SK-N-MC (cell line): Measurements from ENCODE around the gene GRIFIN.

Experiments used
- DNase-seq: peaks from one replicate; pipeline ENCODE4 v3.0.0-alpha.2; 2011; ENCODE audit warnings: low read depth, low spot score
- H3K27ac ChIP-seq: fragments of 200-600 bp; sonication (generic); 2 replicates; pipeline ENCODE4 v1.5.1; 2016; ENCODE audit warnings: mixed run types
- H3K36me3 ChIP-seq: fragments of 200-600 bp; sonication (generic); 2 replicates; pipeline ENCODE4 v1.6.1; 2017; ENCODE audit warnings: antibody characterized with exemption, low read length, mixed read lengths; ENCODE audit not compliant: insufficient read depth
- H3K4me3 ChIP-seq: fragments of 200-600 bp; sonication (generic); 2 replicates; pipeline ENCODE4 v1.5.1; 2016
- H3K9ac ChIP-seq: fragments of 200-600 bp; sonication (generic); 2 replicates; pipeline ENCODE4 v1.8.0; 2017; ENCODE audit warnings: mixed run types, mixed read lengths; ENCODE audit not compliant: insufficient read length
- H3K9me3 ChIP-seq: fragments of 200-600 bp; sonication (generic); 2 replicates; pipeline ENCODE4 v1.6.1; 2017; ENCODE audit warnings: low read depth, mild to moderate bottlenecking, antibody characterized with exemption, low read length, moderate library complexity, mixed read lengths
- EZH2 ChIP-seq: fragments of 200-600 bp; sonication (generic); IDR thresholded peaks from one replicate; pipeline ENCODE4 v1.6.1; 2017; ENCODE audit warnings: antibody characterized with exemption
- FOXP2 ChIP-seq: optimal IDR thresholded peaks from 2 replicates; pipeline ENCODE3; 2011; ENCODE audit warnings: mild to moderate bottlenecking, moderate library complexity; ENCODE audit not compliant: insufficient read depth; ENCODE audit errors: extremely low read length, control extremely low read depth
- POLR2AphosphoS5 ChIP-seq: IDR thresholded peaks from 2 replicates; pipeline ENCODE4 v1.6.1; 2012; ENCODE audit warnings: mild to moderate bottlenecking, low read depth, low read length, borderline replicate concordance

Gene GRIFIN

DNA sequence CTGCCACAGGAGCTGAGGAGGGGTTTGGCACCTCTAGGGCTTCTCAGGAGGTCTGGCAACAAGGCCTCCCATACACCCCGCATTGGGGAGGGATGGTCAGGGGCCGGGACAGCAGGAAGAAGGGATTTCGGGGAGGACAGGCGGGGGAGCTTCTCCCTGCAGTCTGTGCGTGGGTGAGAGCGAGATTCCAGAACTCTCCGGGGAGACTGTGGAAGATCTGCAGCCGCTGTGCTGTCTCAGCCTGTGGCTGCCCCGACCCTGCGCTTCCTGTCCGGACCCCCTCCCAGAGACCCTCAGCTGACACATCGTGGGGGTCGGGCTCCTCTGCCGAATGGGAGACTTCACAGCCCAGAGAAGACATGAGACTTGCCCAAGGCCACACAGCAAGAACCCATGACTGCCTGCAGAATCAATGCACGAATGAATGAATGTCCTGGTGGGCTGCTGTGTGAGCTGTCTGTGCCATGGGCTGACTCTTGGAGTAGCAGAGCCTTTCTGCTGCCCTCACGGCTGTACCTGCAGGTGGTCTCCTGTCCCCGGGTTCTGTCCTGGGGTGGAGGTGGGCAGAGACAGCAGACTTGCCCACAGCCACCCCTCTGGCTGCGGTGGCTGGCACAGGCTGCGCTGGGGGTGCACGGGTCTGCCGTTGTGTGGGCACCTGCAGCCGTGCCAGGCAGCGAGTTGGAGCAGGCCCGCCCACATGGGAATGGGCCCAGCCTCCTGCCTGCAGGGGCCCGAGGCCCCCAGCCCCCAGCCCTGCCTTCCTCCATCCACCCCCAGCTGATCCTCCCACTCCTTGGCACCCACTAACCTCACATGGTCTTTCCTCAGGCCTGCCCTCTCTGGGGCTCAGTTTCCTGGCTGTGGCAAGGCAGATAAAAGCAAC lies 27.1 kb upstream of the GRIFIN start:
- no peak overlapping the region for H3K9ac ChIP-seq
- no peak for DNase-seq
- TF ChIP-seq EZH2 (no peak), POLR2AphosphoS5 (no peak)
- H3K9me3 ChIP-seq: no peaks in the 10 kb centered on the region
- no peaks in the 10 kb centered on the region for H3K36me3 ChIP-seq
- no peak overlapping the region for H3K4me3 ChIP-seq
- H3K27ac ChIP-seq: no peak overlapping the region

DNA sequence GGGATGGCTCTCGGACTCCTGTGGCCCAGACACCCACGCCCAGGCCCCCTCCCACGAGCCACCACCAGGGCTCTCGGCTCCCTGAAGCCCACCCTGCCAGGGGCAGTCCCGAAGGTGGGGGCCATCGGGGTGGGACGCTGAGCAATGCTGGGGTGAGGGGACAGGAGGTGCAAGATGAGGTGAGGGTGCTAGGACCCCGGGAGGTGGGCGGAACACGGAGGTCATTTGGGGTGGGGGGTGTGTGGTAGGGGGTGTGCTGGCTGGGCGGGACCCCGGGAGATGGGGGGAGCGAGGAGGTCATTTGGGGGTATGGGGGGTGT lies 26.4 kb upstream of the GRIFIN start:
- no peaks in the 10 kb centered on the region for H3K36me3 ChIP-seq
- H3K9ac ChIP-seq: no peak overlapping the region
- TF ChIP-seq FOXP2 (no peak), POLR2AphosphoS5 (no peak), EZH2 (no peak)
- H3K4me3 ChIP-seq: no peak overlapping the region
- no peak overlapping the region for H3K27ac ChIP-seq
- DNase-seq: no peak
- no peaks in the 10 kb centered on the region for H3K9me3 ChIP-seq

DNA sequence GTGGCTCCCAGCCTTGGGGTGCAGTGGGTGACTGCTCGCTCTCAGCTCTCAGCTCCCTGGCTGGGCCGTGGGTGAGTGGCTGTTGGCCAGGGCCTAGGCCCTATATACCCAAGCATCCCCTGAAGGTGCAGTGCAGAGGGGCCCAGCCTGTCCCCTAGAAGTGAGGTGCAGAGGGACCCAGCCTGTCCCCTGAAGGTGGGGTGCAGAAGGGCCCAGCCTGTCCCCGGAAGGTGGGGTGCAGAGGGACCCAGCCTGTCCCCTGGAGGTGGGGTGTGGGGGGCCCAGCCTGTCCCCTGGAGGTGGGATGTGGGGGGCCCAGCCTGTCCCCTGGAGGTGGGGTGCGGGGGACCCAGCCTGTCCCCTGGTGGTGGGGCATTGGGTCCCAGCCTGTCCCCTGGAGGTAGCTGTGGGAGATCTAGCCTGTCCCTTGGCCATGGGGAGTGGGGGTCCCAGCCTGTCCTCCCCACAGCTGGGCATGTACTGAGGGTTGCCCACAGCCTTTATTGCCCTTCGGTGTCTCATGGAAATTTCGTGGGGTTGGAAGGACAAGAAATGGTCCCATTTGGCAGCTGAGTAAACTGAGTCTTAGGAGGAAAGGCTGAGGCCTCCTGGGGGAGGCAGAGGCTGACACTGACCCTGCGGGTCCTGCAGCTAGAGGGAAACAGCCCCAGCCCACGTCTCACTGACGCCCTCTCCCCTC lies 25.9 kb upstream of the GRIFIN start:
- Histone ChIP-seq H3K27ac (no peak overlapping the region), H3K9ac (no peak overlapping the region), H3K9me3 (no peaks in the 10 kb centered on the region), H3K36me3 (no peaks in the 10 kb centered on the region), H3K4me3 (no peak overlapping the region)
- TF ChIP-seq EZH2 (no peak), FOXP2 (no peak), POLR2AphosphoS5 (no peak)
- no peak for DNase-seq

DNA sequence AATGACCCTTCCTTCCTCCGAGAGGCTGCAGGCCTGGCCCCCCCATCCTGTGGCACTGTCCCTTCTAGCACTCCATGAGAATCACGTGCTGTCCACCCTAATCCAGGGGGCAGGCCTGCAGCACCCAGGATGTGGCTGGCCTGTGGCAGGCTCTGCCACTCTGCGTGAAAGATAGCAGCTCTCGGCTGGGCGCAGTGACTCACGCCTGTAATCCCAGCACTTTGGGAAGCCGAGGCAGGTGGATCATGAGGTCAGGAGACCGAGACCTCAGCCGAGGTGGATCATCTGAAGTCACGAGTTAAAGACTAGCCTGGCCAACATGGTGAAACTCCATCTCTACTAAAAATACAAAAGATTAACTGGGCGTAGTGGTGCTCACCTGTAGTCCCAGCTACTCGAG lies 24.5 kb upstream of the GRIFIN start:
- TF ChIP-seq FOXP2 (no peak), EZH2 (no peak), POLR2AphosphoS5 (no peak)
- H3K4me3 ChIP-seq: no peak overlapping the region
- DNase-seq: no peak
- no peaks in the 10 kb centered on the region for H3K36me3 ChIP-seq
- no peak overlapping the region for H3K9ac ChIP-seq
- no peak overlapping the region for H3K27ac ChIP-seq
- H3K9me3 ChIP-seq: no peaks in the 10 kb centered on the region

- Histone ChIP-seq H3K4me3 (no peak overlapping the region), H3K36me3 (no peaks in the 10 kb centered on the region), H3K9me3 (no peaks in the 10 kb centered on the region), H3K27ac (no peak overlapping the region), H3K9ac (no peak overlapping the region)
- TF ChIP-seq EZH2: no peak
- no peak for TF ChIP-seq FOXP2
- TF ChIP-seq POLR2AphosphoS5: no peak
- no peak for DNase-seq
Observed at GRCh38 chr7:2499719-2500430, 23.7 kb upstream of the GRIFIN start.

GRCh38 chr7:2499181-2499580 lies 23.0 kb upstream of the GRIFIN start:
- Histone ChIP-seq H3K9me3 (no peaks in the 10 kb centered on the region), H3K9ac (no peak overlapping the region), H3K27ac (no peak overlapping the region), H3K4me3 (no peak overlapping the region), H3K36me3 (no peaks in the 10 kb centered on the region)
- no peak for DNase-seq
- TF ChIP-seq EZH2 (no peak), POLR2AphosphoS5 (no peak), FOXP2 (no peak)

DNA sequence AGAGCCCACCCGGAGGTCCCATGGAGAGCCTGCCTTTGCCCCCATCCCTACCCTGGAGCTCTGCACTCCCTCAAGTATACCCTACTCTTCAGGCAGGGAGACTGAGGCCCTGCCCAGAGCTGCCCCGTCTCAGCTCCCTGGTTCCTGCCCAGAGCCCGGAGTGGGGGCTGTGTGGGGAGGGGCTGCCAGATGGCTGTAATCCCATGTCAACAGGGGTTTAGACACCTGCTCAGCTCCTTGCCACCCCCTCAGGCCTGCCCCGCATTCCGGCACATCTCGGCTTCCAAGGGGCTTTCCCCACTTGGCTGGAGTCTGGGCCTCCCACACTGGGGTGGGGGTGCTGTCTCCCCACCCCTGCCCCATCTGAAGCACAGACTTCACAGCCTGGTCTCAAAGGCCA lies 22.5 kb upstream of the GRIFIN start:
- no peak overlapping the region for H3K27ac ChIP-seq
- H3K9me3 ChIP-seq: no peaks in the 10 kb centered on the region
- TF ChIP-seq POLR2AphosphoS5: no peak
- no peak for TF ChIP-seq FOXP2
- no peak for TF ChIP-seq EZH2
- H3K4me3 ChIP-seq: no peak overlapping the region
- H3K9ac ChIP-seq: no peak overlapping the region
- H3K36me3 ChIP-seq: no peaks in the 10 kb centered on the region
- DNase-seq: no peak

DNA sequence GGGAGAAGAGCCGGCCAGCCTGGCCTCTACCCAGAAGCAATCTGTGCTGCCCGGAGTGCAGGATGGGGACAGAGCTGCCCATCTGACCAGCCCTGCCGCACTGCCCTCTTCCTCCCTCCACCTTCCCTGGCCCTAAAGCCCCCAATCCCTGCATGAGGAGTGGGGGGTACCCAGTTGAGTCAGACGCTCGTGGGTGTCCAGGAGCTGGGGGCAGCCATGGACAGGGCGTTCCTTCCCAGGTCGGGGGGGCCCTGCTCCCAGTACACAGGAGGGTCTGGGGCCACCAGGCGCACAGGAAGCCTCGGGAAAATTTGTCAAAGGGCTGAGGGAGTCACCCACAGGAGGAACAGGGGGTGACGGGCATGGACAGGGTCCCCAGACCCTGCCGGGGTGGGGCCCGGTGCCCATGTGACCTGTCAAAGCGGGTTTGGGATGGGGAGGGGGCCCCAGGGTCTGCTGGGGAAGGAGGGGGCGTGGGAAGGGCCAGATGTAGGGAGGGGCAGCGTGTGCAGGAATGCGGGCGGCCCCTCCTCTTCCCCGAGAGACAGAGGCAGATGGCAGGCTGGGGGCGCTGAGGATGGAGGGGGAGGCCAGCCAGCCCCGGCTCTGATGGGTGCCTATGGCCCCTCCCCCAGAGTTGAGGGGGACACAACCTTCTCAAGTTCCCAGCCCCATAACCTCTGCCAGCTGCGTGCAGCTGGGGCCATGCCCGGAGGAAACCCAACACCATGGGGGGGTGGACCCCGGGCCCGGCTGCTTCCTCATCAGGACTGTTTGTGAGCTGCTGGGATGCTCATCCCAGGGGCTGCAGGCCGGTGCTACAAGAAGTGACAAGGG lies 21.5 kb upstream of the GRIFIN start:
- Histone ChIP-seq H3K27ac (no peak overlapping the region), H3K36me3 (no peaks in the 10 kb centered on the region), H3K9ac (no peak overlapping the region), H3K9me3 (no peaks in the 10 kb centered on the region), H3K4me3 (no peak overlapping the region)
- no peak for DNase-seq
- no peak for TF ChIP-seq POLR2AphosphoS5
- TF ChIP-seq EZH2: no peak
- no peak for TF ChIP-seq FOXP2
